GM18526 (cell line): ENCODE data around the gene GATA1.

Experiments
- POLR2A ChIP-seq: IDR thresholded peaks from 3 replicates; pipeline ENCODE4 v1.6.1; 2011; ENCODE audit not compliant: insufficient read length; ENCODE audit errors: extremely low read depth

Gene GATA1

DNA sequence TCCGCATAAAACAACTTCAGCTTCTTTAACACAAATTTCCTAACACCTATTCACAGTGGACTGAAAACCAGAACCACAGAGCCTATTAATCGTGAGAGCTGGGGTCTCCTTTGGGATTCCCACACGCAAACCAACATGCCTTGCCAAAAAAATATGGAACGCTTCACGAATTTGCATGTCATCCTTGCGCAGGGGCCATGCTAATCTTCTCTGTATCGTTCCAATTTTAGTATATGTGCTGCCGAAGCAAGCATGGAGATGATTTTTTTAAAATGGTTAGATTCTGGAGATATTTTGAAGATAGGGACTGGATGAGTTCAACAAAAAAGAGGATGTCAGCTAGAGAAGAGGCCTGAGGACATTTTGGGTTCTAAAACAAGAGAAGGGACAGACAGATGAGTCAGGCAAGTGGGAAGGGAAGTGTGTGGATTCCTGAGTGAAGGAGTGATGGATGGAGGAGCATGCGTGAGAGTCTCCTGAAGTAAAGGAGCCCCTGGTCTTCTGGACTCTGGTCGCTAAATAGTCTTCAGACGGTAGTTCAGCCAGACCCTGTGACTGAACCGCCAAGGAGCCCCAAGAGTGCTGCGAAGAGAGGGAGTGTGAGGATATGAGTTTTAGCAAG lies 9.5 kb upstream of the GATA1 start:
- no peak for TF ChIP-seq POLR2A

DNA sequence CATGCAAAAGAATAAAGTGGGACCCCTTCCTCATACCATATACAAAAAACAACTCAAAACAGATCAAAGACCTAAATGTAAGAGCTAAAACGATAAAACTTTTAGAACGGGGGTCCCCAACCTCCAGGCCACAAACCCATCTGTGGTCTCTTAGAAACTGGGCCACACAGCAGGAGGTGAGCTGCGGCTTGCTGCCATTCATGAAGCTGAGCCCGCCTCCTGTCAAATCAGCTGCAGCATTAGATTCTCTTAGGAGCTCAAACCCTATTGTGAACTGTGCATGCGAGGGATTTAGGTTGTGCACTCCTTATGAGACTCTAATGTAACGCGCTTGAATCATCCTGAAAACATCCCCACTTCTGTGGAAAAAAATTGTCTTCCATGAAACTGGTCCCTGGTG lies 7.0 kb upstream of the GATA1 start:
- no peak for TF ChIP-seq POLR2A

DNA sequence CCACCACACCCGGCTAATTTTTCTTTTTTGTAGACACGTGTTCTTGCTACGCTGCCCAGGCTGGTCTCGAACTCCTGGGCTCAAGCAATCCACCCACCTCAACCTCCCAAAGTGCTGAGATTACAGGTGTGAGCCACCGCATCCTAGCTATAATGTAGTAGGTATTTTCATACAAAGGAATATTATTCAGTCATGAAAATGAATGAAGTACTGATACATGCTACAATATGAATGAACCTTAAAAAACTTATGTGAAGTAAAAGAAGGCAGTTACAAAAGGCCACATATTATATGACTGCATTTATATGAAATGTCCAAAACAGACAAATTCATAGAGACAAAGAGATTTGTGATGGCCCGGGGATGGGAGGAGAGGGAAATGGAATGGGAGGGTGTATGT lies 4.7 kb upstream of the GATA1 start:
- no peak for TF ChIP-seq POLR2A

DNA sequence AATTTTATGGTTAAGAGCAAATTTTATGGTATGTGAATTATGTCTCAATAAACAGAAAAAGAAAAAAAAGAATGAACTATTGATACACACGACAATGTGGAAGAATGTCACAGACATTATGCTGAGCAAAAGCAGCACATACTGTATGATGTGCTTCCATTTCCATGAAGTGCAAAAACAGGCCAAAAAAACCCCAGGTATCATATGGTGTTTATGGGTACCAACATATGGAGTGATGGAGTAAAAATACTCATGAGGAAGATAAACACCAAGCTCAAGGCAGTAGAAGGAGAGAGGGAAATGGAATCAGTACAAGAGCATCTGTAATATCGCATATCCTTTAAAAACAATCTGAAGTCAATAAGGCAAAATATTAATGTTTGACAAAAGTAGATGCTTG lies 4.2 kb upstream of the GATA1 start:
- no peak for TF ChIP-seq POLR2A

DNA sequence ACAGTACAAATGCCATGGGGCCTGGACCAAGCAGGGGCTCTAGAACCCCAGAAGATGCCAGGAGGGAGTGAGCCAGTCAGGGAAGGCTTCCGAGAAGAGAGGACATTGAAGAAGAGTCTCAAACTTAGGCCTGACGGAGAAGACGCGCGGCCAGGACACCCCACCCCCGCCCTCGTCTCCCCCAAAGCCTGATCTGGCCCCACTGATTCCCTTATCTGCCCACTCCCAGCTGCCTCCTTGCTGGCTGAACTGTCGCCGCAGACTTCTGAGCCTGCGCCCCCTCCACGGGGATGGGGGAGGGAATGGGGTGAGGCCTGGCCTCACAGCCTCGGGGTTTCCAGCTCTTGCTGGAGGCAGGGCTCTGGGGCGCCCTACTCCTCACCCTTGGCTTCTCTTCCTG lies 3.6 kb upstream of the GATA1 start:
- TF ChIP-seq POLR2A = no peak

DNA sequence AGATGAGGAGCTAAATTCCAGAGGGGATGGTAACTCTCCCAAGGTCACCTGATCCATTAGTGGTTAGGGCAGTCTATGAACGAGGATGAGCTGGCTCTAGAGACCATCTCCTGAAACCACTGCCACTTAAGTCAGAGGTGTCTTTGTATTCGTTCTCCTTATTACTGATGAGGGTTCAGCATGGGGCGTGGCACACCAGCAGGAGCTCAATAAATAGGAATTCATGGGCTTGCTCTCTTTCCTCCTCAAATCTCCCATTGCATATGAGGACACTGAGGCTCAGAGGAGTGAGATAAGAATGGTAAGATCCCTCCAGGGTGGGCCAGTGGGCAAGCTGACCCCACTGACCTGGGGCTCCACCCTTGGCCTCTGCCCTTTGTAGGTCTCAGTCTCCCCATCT lies 1.7 kb upstream of the GATA1 start:
- no peak for TF ChIP-seq POLR2A

DNA sequence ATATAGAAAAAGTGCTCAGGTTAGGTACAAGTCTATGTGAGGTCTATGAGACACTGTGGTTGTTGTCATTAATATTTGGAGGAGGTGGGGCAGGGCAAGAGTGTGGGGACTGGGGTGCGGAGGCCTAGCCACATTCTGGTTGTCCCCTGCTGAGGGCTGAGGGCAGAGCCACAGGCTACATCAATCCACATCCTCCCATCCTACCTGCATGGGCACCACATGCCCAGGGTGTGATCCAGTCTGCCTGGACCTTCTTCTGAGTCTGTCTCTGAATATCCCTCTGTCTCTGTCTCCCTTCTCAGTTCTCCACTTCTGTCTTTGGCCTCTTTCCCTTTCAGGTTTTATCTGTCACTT lies 1.2 kb upstream of the GATA1 start:
- TF ChIP-seq POLR2A = no peak

DNA sequence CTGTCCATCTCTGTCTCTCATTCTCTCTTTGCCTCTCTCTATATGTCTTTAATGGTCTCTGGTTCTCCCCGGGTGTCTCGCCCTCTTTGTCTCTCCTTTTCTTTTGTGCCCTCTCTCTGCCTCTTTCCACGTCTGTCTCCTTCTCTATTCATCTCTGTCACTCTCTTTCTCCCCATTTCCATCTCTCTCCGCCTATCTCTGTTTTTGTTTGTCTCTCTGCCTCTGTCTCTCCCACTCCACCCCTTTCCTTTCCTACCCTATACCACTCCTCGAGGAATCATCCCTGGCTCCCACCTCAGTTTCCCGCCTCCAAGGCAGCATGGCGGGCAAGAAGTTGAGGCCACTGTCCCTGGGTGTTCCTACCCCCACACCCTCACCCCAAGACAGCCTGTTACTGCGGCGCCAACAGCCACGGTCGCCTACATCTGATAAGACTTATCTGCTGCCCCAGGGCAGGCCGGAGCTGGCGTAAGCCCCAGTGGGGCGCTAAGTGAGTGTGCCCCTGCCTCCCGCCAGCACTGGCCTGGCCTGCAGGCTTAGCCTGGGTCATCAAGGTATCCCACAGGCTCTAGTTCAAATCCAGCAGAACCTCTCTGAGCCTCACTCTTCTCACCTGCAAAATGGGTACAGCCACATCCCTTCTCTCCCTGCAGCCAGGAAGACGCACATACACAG lies 713 bp upstream of the GATA1 start:
- TF ChIP-seq POLR2A = no peak

DNA sequence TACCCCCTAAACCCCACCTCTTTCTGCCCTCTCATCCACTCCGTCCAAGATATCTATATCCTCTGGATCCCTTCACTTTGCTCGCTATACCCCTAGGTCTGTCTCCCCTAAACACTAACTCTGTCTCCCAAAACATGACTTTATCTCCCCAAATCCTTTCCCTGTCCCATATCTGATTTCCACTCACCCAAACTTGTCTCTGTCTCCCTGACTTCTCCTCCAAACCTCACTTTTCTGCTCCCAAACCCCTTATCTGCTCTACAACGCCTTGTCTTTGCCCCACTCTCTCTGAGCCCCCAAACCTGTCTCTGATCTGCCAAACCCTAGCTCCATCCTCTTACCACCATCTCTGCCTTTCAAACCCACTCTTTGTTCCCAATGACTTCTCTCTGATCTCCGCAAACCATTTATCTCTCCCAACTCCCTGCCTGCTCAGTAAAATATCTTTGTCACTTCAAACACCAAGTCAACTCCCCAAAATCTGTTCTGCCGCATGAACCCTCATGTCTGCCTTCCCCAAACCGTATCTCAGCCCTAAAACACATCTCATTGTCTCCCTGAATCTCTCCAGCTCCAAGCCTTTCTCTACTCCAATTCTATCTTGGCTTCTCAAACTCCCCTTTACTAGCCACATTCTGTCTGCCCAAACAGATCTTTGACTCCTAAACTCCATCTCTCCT lies 575 bp downstream of the GATA1 start:
- TF ChIP-seq POLR2A = no peak

DNA sequence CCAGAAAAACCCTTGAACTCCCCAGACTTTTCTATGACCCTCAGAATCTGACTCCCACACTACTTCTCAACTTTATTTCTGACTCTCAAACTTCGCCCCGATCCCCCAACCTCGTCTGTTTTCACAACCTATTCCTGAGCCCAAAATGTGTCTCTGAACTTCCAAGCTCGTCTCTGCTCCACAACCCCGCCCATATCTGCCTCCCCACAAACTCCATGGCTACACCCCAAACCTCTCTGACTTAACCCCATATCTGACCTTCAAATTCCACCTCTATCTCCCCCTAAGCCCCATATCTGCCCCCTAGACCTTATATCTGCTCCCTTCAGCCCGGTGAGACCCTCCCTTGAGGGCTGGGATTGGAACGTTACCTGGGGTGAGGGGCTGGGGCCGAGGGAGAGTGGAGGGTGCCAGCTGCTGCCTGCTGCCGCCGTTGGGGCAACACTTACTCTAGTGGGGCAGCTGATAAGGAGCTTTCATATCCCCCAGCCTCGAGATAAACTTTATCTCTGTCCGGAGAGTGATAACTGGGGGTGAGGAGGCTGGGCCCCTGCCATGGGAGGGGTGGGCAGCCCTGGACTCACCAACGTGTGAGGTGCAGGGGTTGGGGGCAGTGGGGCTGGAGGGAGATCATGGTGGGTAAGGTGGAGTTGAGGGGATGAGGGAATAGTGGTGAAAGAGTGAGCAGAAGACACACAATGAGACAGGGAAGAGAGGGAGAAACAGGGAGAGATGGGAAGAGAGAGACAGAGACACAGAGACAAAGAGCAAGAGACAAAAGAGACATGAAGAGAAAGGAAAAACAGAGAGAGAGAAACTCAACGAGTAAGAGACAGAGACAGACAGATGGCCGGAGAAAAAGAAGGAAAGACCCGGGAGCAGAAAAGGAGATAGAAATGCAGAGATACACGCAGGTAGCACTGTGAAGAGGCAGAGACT lies 1.4 kb downstream of the GATA1 start:
- no peak for TF ChIP-seq POLR2A

DNA sequence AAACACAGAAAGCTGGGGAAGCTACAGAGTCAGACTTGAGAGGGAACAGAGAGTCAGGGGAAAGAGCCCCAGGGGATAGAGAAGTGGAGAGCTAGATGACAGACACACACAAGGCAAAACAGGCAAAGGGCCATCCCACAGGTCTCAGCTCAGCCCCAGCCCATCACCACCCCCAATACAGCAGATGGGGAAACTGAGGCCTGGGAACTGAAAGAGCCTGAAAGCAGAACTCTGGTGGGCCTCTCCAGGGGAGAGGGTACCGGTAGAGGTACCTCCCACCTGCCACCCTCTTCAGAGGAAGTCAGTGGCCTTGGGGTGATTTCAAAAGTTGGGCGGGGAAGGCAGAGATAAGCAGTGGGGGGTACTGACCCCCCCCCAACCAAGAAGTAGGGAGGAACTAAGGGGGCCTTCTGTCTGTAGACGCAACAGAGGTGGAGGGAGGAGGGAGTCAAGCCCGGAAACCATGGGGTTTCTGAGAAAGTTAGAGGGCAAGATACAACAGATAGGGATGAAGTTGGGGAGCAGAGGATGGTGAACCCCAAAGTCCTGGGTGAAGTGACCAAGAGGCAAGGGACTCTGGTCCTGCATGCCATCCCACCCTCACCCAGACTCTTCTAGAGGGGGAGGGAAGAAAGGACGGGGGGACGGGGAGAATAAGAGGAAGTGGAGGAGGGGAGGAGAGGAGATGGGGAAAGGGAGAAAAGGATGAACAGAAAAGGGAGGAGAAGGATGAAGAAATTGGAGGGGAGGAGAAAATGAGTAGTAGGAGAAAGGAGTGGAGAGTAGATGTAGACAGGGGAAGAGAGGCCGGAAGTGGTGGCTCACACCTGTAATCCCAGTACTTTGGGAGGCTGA lies 3.2 kb downstream of the GATA1 start:
- no peak for TF ChIP-seq POLR2A

DNA sequence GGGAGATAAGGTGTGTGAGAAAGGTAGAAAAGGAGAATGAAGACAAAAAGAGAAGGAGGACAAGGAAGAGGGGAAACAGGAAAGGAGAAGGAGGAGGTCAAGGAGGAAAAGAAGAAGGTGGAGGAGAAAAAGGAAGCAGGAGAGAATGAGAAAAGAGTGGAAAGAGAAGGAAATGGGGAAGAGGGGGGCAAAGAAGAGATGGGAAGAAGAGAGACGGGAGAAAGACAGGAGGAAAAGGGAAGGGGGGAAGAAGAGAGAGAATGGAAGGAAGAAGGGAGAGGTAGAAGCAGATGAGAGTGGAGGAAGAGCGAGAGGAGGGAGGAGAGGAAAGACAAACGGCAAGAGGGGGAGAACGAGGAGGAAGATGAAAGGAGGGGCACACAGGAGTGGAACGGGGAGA lies 4.1 kb downstream of the GATA1 start:
- no peak for TF ChIP-seq POLR2A

DNA sequence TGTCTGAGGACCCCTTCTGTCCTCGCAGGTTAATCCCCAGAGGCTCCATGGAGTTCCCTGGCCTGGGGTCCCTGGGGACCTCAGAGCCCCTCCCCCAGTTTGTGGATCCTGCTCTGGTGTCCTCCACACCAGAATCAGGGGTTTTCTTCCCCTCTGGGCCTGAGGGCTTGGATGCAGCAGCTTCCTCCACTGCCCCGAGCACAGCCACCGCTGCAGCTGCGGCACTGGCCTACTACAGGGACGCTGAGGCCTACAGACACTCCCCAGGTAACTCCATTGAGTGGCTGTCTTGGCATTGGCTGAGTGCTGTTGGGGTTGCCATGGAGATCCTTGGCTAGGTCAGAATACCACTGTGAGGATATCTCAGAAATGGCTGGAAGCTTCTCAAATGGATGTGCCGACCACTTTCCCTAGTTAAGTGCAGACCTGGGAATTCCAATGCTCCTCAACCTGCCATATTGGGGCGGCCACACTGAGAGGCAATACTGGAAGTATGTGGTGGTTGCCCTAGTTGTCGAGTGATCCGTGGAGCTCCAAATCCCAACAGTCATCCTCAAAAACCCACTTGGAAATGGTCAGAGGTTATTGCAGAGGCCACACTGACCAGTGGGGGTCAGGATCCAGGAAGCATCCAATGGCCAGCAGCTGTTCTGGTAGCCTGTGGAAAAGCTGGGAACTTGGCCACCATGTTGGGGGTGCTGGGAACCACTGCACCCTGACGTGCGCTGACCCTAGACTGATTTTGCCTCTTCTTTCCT lies 4.9 kb downstream of the GATA1 start:
- no peak for TF ChIP-seq POLR2A

DNA sequence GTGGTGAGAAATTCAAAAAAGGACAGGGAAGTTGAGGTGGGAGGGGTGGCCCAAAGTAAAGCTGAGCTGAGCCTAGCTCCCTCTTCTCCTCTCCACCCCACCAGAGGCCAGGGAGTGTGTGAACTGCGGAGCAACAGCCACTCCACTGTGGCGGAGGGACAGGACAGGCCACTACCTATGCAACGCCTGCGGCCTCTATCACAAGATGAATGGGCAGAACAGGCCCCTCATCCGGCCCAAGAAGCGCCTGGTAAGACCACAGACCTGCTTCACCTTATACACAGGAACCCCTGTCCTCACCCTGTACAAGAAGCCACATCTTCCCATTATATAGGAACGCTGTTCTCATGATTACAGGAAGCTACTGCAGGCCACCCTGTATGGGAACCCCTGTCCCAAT lies 5.8 kb downstream of the GATA1 start:
- TF ChIP-seq POLR2A = no peak
